GM19324 (cell line): Measurements from ENCODE around the gene TMPO.
"Not testable (repeated sequence)": the region's sequence is repeated elsewhere in the genome, so short reads cannot be mapped to it uniquely, and the experiment has no call there.

ENCODE experiments used
- ATAC-seq: cut with Tn5 transposase; IDR thresholded peaks from one replicate; pipeline ENCODE4 v1.9.1; 2021; ENCODE audit warnings: mild to moderate bottlenecking, moderate library complexity; ENCODE audit not compliant: unreplicated experiment, low FRiP score

The TMPO gene

GRCh38 chr12:98515287-98516110, at the start of gene TMPO:
Gene TMPO (plus strand): TSS chr12:98515590. CDS start chr12:98515868, 278 bp downstream.
- peak; percentile 91 for ATAC-seq

- no peak for ATAC-seq
Observed at GRCh38 chr12:98465950-98466602, 49.3 kb upstream of the TMPO start.

GRCh38 chr12:98466640-98467400, 48.6 kb upstream of the TMPO start:
- ATAC-seq = no peak

GRCh38 chr12:98469109-98469508, 46.3 kb upstream of the TMPO start:
- ATAC-seq = no peak

GRCh38 chr12:98470469-98471082, 44.8 kb upstream of the TMPO start:
- no peak for ATAC-seq

- no peak for ATAC-seq
Observed at GRCh38 chr12:98471085-98471484, 44.3 kb upstream of the TMPO start.

GRCh38 chr12:98475565-98475908, 39.9 kb upstream of the TMPO start:
- no peak for ATAC-seq

- ATAC-seq = no peak
Observed at GRCh38 chr12:98478606-98479005, 36.8 kb upstream of the TMPO start.

GRCh38 chr12:98483621-98484503, 31.5 kb upstream of the TMPO start:
- no peak for ATAC-seq

- no peak for ATAC-seq
Observed at GRCh38 chr12:98485792-98486340, 29.5 kb upstream of the TMPO start.

GRCh38 chr12:98488416-98488815, 27.0 kb upstream of the TMPO start:
- ATAC-seq = not testable (repeated sequence)

- ATAC-seq = no peak
Observed at GRCh38 chr12:98489176-98489575, 26.2 kb upstream of the TMPO start.

- peak; percentile 59 for ATAC-seq
Observed at GRCh38 chr12:98490501-98491453, 24.6 kb upstream of the TMPO start.

GRCh38 chr12:98492580-98493140, 22.7 kb upstream of the TMPO start:
- ATAC-seq = no peak

GRCh38 chr12:98501266-98501629, 14.1 kb upstream of the TMPO start:
- ATAC-seq = not testable (repeated sequence)

- ATAC-seq = peak; percentile 69
Observed at GRCh38 chr12:98503342-98503591, 12.1 kb upstream of the TMPO start.

- peak; percentile 78 for ATAC-seq
Observed at GRCh38 chr12:98503592-98504367, 11.6 kb upstream of the TMPO start.

GRCh38 chr12:98504368-98504617, 11.1 kb upstream of the TMPO start:
- peak; percentile 1 for ATAC-seq
